Subcutaneous adipose tissue (tissue), 4 donors: ENCODE results near the gene TNNC2. TPM values are rescaled to one million over a fixed set of nuclear protein-coding genes. Genes with fewer than 3 reads are reported as not detected.

ENCODE experiments used
- total RNA-seq, 4 donors: library from RNA; depleted of rRNA; stranded (reverse); fragments of >200 nt; gene quantifications; one replicate each; pipeline ENCODE4 v1.1.0, GENCODE V29; 2016
- TF ChIP-seq, protein P1 (sequence below): fragments of 450-650 bp; IDR thresholded peaks from one replicate; pipeline ENCODE4 v1.5.1; 2016; ENCODE audit warnings: low read depth, mild to moderate bottlenecking, control low read depth, antibody characterized with exemption, moderate library complexity

Gene TNNC2
- total RNA-seq, 4 donors from 2014 or later: 2.3 to 3.1 (median 2.4) TPM; not detected in 1

GRCh38 chr20:45817376-45818194 is 9.5 kb downstream of the TNNC2 start:
- TF ChIP-seq, protein P1, sequence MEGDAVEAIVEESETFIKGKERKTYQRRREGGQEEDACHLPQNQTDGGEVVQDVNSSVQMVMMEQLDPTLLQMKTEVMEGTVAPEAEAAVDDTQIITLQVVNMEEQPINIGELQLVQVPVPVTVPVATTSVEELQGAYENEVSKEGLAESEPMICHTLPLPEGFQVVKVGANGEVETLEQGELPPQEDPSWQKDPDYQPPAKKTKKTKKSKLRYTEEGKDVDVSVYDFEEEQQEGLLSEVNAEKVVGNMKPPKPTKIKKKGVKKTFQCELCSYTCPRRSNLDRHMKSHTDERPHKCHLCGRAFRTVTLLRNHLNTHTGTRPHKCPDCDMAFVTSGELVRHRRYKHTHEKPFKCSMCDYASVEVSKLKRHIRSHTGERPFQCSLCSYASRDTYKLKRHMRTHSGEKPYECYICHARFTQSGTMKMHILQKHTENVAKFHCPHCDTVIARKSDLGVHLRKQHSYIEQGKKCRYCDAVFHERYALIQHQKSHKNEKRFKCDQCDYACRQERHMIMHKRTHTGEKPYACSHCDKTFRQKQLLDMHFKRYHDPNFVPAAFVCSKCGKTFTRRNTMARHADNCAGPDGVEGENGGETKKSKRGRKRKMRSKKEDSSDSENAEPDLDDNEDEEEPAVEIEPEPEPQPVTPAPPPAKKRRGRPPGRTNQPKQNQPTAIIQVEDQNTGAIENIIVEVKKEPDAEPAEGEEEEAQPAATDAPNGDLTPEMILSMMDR: no peak

DNA sequence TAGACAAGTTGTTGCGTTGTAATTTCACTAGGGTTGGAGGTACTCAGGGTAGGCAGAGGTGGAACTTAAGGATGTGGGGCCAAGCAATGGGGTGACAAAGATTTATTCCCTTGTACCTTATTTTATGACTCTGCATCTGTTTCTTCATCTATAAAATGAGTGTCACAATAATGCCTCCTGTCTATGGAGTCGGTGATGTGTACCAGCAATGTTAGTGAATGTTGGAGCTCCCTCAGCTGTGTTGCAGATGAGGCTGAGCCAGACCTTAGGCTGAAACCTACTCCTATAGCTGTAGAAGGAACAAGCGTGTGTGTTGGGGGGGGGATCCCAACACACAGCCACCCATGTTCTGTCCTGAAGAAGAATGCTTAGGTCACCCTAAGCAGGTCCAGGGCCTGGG is 10.2 kb downstream of the TNNC2 start:
- TF ChIP-seq, protein P1: no peak

GRCh38 chr20:45814314-45814713 is 12.8 kb downstream of the TNNC2 start:
- TF ChIP-seq, protein P1: no peak

DNA sequence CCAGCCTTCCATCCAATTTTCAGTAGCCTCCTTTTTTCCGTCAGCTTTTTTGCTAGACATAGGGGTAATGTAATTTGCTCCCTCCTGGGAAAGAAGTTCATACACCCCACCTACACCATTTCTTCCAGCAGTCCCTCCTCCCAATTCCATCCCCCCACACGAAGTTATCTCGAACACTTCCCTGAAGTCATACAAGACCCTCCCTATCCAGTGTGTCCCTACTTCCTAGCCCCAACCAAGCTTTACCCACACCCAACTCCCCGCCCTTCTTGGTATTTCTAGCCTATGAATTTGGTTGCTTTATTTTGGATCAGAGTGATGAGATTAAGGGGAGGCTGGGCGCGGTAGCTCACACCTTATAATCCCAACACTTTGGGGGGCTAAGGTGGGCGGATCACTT is 13.6 kb downstream of the TNNC2 start:
- TF ChIP-seq, protein P1: no peak

- TF ChIP-seq, protein P1: no peak
These were observed 14.1 kb downstream of the TNNC2 start for GRCh38 chr20:45813006-45813340.

DNA sequence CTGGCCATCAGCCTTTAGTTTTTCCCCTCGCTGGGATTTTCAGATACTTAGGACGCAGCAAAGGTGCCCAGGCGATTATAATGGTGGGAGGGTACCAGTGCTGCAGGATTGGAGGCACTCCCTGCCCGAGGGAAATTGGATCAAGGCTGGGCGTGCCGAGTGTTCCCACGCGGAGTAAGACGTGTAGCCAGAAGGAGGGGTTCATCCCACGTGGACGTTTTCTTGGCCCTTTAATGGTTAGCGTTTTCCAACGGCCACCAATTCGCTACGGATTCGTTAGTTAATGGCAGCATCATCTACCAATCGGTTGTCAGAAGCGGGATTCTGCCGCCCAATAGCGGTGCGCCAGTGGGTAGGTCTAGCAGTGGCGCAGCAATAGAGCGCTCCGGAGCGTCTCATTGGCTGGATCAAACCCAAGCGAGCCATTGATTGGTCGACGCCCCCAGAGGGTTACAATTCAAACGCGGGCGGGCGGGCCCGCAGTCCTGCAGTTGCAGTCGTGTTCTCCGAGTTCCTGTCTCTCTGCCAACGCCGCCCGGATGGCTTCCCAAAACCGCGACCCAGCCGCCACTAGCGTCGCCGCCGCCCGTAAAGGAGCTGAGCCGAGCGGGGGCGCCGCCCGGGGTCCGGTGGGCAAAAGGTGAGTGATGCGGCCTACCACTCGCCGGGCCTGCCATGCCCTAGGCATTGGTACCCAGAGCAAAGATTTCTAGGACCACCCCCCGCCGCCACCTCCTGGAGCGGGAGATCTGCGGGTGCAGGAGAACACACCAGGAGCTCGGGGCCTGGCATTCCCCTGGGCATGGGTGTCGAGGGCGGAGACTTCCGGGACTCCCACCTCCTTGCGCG is 14.7 kb downstream of the TNNC2 start, which contains the start of gene UBE2C:
Gene UBE2C, plus strand, starts transcription at position 488 of the 849 bp plus-strand sequence. Its CDS starts 52 bp downstream, at position 540.
- TF ChIP-seq, protein P1: no peak
